ENCODE data around the gene KIF11.
"Not testable (repeated sequence)": the region's sequence is repeated elsewhere in the genome, so short reads cannot be mapped to it uniquely, and the experiment has no call there.

Gene KIF11

DNA sequence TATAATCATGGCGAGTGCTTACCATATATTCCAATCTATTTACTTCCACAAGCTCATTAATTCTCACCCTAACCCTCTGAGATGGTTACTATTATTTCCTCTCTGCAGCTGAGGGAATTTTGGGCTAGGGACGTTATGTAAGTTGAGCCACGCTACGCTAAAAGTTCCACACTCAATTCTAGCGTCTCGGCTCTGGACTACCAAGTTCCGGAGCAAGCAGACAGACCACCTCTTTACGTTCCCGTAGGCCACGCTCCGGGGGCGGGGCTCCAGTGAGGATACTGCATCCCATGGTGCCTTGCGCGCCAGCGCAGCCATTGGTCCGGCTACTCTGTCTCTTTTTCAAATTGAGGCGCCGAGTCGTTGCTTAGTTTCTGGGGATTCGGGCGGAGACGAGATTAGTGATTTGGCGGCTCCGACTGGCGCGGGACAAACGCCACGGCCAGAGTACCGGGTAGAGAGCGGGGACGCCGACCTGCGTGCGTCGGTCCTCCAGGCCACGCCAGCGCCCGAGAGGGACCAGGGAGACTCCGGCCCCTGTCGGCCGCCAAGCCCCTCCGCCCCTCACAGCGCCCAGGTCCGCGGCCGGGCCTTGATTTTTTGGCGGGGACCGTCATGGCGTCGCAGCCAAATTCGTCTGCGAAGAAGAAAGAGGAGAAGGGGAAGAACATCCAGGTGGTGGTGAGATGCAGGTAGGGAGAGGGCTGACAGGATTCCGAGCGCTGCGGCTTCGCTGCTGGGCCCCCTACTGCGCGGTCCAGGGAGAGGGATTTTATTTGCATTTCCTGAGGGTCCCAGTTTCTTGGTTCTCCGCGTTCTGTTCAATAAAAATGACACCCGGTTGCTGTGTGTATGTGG lies at the start of gene KIF11:
Gene KIF11, plus strand, starts transcription at position 370 of the 858 bp plus-strand sequence. Its CDS starts 246 bp downstream, at position 616.
- DNase-seq (ENCODE audit: low spot score) = peak; percentile 91

DNA sequence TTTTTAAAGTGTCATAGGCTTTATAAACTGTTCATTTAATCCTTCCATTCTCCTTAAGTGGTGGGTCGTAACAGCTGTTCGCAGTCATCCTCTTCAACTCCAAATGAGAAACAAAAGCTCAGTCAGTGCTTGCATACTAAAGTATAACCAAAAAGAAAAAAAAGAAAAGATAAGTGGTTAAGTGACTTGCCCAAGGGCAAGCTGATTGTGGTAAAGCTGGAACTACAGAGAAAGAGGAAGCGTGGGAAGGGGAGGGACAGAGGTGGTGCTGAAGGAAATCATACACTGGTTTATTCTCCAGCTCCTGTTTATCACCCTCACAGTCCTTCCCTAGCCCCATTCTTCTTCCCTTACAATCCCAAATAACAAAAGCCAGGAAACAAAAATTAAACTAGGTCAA lies 48.6 kb upstream of the KIF11 start:
- no peak for DNase-seq (ENCODE audit: low spot score)

DNA sequence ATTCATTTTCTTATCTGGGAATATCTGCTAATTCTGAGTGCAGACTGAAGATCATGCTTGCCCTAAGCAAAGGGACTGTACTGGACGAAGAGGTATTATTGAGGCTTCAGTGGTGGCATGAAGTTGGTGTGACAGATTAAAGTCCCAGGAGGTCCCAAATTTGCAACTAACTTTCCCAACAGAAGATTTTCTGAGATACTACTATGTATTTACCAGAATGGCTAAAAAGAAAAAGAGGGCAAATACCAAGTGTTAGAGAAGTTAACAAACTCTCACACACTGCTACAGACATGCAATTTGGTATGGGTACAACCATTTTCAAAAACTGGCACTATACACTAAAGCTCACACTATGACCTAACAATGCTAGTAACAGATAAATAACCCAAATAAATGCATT lies 47.4 kb upstream of the KIF11 start:
- no peak for DNase-seq (ENCODE audit: low spot score)

DNA sequence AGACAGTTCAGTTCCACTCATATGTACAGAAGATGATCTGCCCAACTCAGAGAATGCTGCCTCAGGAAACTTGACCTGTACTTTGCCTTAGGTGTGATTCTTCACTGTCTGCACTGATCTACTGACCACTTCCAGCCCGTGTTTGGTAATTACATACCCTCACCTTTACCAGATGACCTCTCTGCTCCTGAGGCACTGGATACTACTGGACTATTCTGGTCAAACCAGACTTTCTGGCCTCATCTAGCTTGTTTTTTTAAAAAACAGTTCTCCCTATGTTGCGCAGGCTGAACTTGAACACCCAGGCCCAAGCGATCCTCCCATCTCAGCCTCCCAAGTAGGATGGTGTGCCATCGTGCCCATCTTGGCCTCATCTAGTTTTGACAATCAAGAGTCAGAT lies 45.3 kb upstream of the KIF11 start:
- DNase-seq (ENCODE audit: low spot score) = no peak

DNA sequence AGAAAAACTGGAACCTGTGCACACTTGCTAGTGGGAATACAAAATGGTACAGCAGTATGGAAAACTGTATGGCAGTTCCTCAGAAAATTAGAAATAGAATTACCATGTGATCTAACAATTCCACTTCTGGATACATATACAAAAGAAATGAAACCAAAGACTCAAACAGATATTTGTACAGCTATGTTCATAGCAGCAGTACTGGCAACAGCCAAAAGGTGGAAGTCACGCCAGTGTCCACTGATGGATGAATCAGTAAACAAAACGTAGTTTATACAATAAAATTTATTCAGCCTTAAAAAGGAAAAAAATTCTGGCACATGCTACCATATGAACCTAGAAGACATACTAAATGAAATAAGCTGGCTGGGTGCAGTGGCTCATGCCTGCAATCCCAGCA lies 42.0 kb upstream of the KIF11 start:
- DNase-seq (ENCODE audit: low spot score) = no peak

DNA sequence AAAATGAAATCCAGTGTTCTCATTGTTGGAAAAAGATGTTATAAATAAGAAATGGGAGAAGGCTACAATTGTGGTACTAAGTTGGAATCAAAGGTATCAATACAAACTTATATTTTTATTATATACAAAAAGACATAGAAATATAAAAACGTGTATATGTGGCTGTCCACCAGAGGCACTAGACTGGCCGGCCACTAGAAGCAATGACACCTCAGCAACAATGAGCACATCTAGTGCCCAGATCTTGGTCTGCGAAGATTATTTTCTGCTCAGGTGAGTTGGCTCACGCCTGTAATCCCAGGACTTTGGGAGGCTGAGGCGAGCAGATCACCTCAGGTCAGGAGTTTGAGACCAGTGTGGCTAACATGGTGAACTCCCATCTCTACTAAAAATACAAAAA lies 40.6 kb upstream of the KIF11 start:
- no peak for DNase-seq (ENCODE audit: low spot score)

DNA sequence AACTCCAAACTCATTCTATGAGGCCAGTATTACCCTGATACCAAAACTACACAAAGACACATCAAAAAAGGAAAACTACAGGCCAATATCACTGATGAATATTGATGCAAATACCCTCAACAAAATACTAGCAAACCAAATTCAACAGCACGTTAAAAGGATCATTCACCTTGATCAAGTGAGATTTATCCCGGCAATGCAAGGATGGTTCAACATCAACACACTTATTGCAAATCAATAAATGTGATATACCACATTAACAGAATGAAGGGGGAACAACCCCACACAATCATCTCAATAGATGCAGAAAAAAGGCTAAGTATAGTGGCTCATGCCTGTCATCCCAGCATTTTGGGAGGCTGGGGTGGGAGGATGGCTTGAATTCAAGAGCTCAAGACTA lies 39.0 kb upstream of the KIF11 start:
- DNase-seq (ENCODE audit: low spot score) = no peak

DNA sequence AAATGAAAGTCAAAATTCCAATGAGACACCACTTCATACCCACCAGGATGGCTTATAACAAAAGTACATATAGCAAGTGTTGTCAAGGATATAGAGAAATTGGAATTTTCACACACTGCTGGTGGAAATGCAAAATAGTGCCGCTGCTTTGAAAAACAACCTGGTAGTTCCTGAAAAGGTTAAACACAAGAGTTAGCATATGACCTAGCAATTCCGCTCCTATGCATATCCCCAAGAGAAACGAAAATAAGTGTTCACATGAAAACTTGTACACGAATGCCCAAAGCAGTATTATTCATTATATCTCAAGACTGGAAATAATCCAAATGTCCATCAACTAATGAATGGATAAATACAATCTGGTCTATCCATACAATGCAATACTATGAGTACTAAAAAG lies 33.9 kb upstream of the KIF11 start:
- no peak for DNase-seq (ENCODE audit: low spot score)

DNA sequence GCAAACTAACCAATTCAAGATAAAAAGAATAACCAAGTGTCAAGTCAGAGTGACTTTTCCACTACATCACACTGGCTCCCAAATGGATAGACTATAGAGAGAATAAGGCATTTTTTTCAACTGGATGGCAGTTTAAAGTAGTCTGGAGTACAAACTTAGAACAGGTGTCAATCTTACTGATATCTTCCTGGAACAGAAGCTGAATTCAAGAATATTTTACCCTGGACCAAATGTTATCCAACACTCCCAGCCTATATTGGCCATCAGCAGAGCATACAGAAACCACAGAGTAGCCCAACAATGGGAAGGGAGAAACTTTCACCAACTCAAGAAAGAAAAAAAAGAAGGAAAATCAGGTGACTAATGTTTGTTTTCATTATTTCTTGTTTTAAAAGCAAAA lies 30.5 kb upstream of the KIF11 start:
- DNase-seq (ENCODE audit: low spot score) = no peak

DNA sequence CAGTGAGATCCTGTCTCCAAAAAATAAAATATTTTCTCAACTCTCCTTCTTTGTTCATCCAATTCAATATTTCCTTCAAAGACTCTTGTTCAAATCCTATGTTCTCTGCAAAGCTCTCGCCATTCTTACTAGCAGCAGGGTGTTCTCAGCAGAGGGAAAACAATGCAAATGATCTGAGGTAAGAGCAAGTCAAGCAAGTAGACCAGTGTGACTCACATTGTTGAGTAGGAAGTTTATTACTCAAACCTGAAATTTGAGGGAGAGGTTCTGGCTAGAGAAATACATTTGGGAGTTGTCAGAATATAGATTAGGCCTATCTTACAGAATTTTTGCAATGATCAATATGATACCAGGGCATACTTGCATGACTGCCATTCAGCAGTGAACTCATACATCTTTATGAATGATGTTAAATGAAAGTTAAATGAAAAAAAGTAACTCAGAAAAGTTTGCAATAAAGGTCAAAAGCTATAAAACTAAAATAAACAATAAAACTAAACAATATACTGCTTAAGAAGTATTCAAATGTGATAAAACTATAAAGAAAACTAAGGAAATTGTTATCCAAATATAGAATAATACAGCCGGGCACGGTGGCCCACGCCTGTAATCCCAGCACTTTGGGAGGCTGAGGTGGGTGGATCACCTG lies 24.9 kb upstream of the KIF11 start:
- peak; percentile 49 for DNase-seq (ENCODE audit: low spot score)

DNA sequence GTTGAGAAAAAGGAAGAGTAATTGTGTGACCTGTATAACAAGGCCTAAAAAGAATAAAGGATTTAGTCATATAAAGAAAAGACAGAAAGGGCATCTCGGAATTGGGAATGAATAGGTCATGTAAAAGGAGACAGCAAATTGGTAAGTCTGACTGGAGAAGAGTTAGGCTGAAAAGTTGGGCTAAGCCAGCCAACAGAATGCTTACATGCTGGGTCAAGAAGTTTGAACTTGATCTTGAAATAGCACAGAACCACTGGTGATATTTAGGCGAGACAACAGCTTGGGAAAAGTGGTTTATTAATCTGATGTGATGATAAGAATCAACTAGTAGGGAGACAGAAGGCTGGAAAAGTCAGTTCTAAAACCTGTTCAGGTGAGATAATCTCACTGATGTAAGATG lies 23.9 kb upstream of the KIF11 start:
- DNase-seq (ENCODE audit: low spot score) = no peak

DNA sequence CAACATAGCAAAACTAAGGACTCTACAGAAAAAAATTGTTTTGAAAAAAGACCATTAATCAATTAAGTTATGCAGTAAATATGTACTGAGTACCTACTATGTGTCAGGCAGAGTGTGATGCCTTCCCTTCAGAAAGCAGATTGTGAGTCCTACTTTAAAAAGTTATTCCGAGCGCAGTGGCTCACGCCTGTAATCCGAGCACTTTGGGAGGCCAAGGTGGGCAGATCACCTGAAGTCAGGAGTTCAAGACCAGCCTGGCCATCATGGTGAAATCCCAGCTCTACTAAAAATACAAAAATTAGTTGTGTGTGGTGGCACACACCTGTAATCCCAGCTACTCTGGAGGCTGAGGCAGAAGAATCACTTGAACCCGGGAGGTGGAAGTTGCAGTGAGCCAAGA lies 23.3 kb upstream of the KIF11 start:
- DNase-seq (ENCODE audit: low spot score) = not testable (repeated sequence)

DNA sequence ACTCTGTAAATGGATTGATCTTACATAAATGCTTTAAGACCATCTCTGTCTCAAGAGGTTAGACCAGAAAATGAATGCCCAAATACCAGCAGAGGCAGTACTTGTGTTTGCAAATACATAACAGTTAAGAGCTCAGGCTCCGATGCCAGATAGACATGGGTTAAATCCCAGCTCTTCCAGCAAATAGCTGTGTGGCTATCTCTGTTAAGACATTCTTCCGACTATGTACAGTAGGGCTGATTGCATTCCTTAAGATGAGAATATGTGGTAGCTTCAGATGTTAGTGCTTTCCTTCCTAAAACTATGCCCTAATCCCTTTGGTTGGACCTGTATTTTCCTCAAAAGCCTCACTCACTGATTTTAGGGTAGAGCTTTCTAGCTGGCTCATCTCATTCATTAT lies 21.3 kb upstream of the KIF11 start:
- DNase-seq (ENCODE audit: low spot score) = no peak

DNA sequence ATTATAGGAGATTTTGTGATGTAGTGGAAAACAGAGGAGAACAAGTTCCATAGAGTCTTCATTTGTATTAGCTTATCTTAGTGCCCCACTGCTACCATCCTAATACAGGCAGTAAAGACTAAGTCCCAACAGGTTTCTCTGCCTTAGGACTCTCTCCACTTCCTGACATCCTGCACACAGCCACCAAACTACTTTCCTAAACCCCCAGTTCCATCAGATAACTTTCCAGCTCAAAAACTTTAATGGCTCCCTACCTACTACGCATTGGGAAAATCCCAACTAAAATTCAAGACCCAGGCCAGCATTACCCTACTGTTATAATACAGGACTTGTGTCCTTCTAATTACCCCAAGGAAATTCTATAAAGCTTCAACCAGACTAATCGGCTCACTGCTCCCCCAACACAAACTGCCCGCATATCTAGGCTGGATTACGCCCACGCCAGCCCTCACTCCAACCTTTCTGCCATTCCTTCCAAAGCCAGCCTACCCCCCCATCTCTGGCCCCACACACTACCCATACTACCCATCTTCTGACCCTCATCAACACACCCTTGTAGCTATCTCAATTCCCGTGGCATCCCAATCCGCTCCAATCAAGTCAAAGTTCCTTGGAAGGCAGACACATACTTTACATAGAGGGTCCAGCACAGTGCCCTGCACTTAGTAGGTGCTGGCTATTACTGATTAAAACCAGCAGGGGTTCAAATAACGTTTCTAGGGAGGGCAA lies 20.4 kb upstream of the KIF11 start:
- no peak for DNase-seq (ENCODE audit: low spot score)

DNA sequence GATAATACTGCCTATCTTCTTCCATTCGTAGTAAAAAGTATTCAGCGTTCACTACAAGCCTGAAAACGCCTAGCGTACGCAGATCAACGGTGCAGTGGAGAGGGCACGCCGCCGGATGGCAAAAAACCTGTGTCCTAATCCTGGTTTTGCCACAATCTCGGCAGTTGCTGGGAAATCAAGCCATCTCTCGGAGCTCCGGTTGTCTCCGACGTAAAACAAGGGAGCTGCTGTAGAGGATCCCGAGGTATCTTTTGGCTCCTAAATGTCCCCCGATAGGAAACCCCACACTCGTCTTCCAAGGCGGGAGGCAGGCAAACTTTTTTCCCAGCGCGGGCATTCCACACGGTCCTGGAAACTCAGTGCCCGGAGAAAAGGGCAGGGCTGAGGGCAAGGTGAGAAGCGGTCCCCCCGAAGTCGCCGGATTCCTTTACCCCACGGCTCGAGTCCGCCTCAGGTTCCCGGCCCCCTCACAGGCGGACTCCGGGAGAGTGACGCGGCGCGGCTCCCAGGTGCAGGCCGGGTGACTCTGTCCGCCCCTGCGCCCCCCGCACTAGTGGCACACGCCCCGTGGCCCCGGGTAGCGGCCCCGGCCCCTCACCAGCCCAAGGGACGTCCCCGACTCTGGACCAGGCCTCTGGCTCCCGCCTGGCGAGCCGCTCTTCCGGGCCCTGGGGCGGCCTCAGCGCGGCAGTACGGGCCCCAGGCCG lies 19.7 kb upstream of the KIF11 start:
- peak; percentile 42 for DNase-seq (ENCODE audit: low spot score)

DNA sequence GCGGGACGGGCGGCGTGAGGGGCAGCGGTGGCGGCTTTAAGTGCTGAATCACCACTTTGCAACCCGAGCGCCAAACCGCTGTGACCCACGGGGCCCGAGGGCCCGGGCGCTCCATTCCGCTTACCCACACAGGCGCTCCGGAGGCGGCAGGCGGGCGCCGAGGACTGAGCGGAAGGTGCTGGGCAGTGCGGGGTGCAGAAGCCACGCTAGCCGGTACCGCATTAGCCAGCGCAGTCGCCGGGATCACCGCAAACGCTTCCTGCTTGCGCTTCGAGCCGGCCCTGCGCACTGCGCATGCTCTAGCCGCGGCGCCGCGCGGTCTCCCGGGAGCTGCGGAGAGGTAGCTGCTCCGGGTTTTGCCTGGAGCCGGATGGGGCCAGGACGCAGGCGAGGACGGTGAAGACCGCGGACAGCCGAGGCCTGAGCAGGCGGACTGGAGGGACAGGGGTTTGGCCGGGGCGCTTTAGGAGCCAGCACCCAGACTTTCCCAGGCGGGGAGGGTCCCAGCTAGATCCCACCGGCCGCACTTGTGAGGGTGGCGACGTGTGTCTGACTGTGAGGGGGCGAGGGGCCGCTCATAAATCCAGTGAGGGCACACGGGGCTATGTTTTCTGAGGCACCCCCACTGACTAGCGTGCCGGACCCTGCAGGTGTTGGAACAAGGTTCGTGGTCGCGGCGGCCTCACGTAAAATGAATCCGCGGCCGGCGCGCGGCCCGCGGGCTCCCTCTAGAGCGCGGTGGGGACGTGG lies 19.0 kb upstream of the KIF11 start, which contains the start of gene IDE:
Gene IDE, minus strand, starts transcription at position 296 of the 750 bp plus-strand sequence. Its CDS starts 74 bp downstream, at position 222.
- peak; percentile 91 for DNase-seq (ENCODE audit: low spot score)

DNA sequence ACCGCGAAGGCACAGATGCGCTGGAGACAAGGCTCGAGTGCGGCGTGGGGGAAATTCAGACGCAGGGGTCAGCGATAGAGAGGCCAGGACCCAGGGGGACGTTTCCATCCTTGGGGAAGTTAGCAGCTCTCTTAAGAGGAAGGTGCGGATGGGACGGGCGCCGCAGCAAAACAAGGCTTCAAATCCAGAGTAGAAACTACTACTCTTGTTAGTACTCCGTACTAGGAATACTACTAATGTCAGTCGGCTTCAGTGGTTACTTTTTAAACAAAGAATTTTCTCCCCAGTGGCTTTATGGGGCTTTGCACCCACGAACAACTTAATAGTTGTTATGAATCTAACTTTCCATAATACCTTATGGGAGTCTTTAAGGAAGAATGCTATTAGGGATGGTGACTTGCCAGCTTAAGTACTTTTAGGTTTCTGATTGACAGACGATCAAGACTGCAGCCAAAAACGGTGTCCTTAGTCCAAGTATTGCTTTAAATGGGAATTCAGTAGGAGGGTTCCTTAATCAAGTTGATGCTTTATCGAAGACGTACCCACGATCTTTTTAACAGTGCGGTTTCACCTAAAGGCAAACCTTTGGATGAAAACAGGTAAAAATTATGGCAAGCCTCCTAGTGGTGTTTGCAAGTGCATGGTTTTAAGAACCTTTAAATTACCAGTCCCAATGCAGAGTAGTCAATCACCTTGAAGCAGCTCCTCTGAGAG lies 18.2 kb upstream of the KIF11 start:
- peak; percentile 51 for DNase-seq (ENCODE audit: low spot score)

DNA sequence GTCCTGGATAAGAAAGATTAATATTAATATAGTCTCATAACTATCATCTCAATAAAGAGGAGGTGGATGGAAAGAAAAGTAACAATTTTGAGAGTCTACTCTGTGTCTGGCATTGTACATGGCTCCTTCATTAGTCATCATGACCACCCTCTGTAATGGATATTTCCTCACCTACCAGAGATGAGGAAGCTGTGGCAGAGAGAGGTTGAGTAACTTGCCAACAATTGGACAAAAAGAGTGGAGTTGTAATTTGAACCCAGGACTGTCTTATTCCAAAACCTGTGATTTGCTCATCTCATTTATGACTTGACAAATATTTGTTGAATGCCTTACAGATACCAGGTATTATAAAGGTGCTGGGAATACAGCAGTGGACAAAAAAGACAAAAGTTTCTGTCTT lies 17.0 kb upstream of the KIF11 start:
- no peak for DNase-seq (ENCODE audit: low spot score)

DNA sequence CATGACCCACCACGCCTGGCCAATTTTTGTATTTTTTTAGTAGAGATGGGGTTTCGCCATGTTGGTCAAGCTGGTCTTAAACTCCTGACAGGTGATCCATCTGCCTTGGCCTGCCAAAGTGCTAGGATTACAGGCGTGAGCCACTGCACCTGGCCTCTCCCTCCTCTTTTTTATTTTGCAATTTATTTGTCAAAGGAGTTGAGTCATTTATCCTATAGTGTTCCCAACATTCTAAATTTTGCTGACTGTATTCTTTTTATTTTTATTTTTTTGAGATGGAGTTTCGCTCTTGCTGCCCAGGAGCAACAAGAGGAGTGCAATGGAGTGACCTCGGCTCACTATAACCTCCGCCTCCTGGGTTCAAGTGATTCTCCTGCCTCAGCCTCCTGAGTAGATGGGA lies 10.6 kb upstream of the KIF11 start:
- not testable (repeated sequence) for DNase-seq (ENCODE audit: low spot score)

DNA sequence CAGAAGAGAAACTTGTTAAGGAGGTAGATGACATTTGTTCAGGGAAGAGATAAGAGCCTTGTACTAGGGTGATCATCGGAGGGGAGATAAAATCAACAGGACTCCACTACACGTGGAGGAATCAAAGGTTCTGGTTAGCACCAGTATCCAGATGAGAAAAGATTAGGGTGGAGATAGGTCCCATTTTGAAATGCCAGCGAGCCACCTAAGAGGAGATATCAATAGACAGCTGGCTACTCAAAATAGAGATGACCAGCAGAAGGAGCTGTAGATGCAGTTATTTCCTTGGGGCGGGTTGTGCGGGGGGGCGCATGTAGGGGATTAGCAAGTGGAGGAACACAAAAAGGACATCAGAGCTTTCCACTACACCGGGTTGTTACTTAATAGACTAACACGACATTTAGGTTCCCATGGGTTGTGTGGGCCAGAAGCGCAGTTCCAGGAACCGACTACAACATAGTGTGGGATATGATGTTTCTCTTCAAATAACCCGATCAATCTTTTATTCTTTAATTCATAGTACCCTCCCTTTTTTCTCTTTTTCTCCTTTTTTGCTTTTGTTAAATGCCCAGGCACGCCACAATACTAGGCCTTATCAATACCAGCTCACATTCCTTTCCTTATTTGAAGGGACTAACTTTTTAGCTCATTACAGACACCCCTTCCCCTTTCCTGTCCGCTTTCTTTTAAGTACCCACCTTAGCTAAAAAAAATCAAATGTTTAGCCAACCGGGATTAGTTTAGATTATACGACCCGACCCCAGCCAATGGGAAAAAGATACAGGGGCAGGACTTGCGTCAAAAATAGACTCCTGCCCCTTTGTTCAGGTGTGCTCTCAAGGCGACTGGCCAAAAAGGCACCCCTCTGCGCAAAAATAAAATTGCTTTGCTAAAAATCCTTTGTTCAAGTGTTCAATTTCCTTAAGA lies 2.0 kb upstream of the KIF11 start:
- peak; percentile 25 for DNase-seq (ENCODE audit: low spot score)

All from germinal center (tissue), 1 donor.